HG03439 (cell line): ENCODE measurements around the gene MAP3K9.
A peak's percentile ranks its signal among the peaks of the same experiment; 100 is the strongest.

Experiments
- ATAC-seq: cut with Tn5 transposase; IDR thresholded peaks from one replicate; pipeline ENCODE4 v1.9.1; 2021; ENCODE audit warnings: mild to moderate bottlenecking, moderate library complexity; ENCODE audit not compliant: unreplicated experiment

Gene MAP3K9

GRCh38 chr14:70821584-70822529, 12.5 kb upstream of the MAP3K9 start:
- ATAC-seq = no peak

- ATAC-seq = no peak
Measured at GRCh38 chr14:70816525-70816924, 7.2 kb upstream of the MAP3K9 start.

- no peak for ATAC-seq
Measured at GRCh38 chr14:70814466-70814865, 5.2 kb upstream of the MAP3K9 start.

DNA sequence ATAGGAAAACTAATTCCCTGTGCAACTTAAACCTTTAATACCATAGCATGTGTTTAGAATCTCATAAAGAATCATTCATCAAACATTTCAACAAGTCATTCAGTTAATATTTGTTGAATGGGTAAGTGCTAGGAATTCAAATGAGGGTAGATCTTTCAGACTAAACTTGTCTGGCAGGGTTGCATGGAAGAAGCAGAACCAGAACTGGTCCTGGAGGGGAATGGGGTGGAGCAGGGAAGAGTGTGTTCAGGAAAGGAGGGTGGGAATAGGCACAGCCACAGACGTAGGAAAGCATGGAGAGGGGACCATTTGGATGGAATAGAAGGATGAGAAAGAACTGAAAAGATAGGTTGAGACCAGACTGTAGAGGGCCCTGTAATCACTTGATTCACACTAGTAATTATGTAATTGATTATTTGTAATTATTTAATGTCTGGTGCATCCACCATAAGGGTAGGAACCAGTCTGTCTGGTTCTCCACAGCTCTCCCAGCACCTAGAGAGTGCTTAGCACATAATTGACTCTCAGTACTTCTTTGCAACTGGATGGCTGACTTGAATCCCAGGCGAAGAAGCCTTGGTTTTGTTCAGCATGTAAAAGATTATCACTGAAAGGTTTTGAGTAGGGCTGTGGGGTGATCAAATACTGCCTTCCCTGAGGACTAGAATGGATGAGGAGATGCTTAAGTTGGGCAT, 3.0 kb upstream of the MAP3K9 start:
- no peak for ATAC-seq

DNA sequence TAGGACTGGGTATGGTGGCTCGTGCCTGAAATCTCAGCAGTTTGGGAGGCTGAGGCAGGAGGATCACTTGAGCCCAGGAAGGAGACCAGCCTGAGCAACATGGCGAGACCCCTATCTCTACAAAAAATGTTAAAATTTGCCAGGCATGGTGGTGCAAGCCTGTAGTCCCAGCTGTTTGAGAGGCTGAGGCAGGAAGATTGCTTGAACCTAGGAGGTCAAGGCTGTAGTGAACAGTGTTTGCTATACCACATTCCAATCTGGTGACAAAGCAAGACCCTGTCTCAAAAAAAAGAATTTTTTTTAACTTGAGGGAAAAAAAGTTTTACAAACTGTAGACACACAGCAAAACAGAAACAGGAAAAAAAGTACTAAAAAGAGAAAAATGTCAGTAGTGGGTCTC, 2.3 kb upstream of the MAP3K9 start:
- ATAC-seq = no peak

- ATAC-seq = no peak
Measured at GRCh38 chr14:70811050-70811449, 1.7 kb upstream of the MAP3K9 start.

GRCh38 chr14:70810621-70811020, 1.3 kb upstream of the MAP3K9 start:
- ATAC-seq = no peak

DNA sequence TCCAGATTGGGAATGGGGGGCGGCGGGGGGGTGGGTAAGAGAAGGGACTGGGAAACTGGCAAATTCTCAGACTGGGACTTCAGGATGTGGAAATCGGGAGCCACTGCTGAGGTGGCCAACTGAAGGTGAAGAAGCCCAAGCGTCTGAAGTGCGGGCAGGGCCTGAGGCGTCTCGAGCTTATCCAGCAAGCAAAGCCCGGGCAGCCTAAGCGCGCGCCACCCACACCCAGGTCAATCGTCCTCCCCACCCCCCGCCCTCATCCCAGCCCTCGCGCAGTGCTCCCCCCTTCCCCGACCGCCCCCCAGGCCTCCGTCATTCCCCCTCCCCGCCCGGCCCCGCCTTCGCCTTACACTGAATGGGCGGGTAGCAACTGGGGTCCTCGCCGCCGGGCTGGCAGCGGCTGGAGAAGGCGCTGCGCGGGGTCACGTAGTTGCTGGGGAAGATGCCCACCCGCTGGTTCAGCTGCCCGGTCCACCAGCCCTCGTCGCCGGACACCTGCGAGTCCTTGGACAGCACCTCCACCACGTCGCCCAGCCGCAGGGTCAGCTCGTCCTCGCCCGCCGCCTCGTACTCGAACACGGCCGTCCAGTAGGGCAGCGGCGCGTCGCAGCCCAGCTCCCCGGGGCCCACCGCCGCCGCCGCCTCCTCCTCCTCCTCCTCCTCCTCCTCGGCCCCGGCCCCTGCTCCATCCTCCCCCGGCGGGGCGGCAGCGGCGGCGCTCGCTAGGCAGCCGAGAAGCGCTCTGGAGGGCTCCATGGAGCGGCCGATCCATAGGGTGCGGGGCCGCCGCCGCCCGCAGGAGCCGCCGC, 693 bp downstream of the MAP3K9 start:
- ATAC-seq = peak; percentile 19

GRCh38 chr14:70807898-70808415, 1.4 kb downstream of the MAP3K9 start:
- ATAC-seq = no peak

- no peak for ATAC-seq
Measured at GRCh38 chr14:70804556-70805162, 4.7 kb downstream of the MAP3K9 start.

DNA sequence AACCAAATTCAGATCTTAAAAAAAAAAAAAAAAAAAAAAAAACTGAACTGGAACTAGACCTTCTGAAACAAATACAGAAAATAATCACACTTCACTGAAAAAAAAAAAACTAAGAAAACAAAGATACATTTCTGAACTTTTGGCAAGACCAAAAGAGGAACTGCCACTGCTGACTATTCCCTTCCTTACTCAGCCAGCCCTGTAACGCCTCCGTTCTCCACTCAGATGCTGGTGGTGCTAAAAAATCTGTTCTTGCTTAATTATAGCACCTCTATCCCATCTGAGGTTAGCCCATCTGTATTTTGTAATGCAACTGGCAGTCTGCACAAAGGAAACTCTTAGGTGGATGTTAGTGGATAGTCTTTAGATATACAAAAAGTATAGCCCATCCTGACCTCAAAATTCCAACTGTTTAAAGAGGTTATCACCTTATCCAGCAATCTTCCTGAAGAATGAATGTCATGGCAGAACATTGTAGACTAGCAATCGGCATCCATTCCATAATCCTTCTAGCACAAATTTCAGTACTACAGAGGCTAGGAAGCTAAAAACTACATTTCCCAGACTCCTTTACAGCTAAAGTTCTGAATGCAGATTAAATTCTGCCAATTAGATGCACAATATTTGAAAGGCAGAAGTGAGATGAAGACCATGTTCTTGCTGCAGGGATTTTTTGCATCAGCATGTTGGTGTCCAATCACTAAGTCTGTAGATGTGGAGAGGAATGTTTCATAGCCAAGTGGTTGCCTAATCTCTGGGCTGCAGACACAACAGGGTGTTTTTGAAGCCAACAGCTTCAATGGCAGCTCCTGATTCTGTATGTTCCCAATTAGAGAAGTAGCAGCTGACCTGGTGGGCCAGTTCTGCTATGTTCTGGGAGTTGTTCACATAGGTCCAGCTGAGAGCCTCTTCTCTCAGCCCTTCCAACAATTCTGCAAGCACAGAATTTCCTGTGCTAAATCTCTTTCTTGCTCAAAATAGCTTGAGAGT, 5.7 kb downstream of the MAP3K9 start:
- peak; percentile 73 for ATAC-seq

DNA sequence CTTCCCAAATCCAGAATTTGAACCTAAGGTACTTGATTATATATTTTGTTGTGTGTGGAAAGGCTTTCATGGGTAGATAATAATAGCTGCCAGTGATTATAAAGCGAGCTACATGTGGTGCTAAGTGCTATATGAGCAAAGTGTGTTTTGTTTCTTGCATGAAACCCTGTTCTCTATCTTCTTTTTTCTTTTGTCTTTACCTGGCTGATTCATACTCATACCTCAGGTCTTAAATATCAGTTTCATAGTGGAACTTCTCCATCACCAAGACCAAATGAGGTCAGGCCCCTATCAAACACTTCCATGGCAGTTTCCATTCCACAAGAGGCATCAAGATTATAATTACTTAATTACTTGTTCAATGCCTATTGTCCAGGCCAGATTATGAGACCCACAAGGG, 6.9 kb downstream of the MAP3K9 start:
- ATAC-seq = no peak

- ATAC-seq = no peak
Measured at GRCh38 chr14:70801836-70802235, 7.5 kb downstream of the MAP3K9 start.

DNA sequence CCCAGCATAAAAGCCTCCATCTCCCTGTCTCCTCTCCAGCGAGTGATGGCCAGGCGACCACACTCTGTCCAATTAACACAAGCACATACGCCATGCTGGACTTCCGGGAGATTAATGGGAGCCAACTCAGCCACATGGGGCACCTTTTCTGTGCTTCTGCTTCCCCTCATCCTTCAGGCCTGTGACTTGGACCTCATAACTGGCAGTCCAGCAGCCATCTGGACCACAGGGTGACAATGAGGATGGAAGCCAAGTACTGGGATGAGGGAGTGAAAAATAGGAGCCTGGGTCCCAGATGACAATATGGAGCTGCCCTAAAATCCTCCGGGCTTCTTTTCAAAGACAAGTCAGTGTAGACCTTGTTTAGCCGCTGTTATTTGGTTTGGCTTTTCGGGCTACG, 12.8 kb downstream of the MAP3K9 start:
- ATAC-seq = no peak

- ATAC-seq = no peak
Measured at GRCh38 chr14:70794294-70794693, 15.0 kb downstream of the MAP3K9 start.

- no peak for ATAC-seq
Measured at GRCh38 chr14:70793637-70794036, 15.7 kb downstream of the MAP3K9 start.

DNA sequence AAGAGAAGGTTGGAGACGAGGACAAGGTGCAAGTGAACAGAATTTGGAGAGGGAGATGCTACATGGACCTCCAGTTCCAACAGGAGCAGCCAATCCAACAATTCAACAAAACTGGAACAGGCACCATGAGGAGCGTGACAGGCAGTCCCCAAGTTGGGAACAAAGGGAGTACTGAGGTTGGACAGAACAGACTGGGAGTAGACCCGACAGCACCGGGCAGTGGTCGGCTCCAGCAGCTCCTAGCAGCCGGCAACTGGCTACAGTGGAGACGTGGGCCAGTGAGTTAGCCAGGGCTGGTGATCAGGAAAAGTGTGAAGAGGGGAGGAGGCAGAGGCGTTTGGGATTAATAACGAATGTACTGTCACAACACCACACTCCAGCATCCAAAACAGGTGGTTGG, 16.4 kb downstream of the MAP3K9 start:
- no peak for ATAC-seq

DNA sequence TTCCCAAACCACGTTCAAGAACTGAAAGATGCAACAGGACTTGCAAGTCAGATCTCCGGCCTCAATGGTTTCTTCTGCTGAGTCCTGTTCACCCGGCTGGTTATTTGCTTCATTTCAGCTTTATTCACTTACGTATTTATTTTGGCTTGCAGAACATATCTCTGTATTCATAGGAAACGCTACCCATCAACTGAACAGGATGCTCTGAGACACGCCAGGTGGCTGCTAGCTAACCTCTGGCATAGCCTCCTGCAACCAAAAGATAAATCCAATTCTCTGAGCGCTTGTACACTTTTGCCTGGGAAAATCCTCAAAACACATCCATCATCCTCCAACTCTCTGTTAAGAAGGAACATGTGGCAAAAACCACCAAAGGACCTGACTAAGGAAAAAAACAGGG, 17.3 kb downstream of the MAP3K9 start:
- ATAC-seq = no peak

GRCh38 chr14:70789961-70790360, 19.4 kb downstream of the MAP3K9 start:
- ATAC-seq = no peak
